ENCODE results near the gene AHNAK2.

The AHNAK2 gene

GRCh38 chr14:104933746-104934733 lies 44.1 kb downstream of the AHNAK2 start:
- Histone ChIP-seq H3K27ac (replicated peaks) (no peak overlapping the region), H3K4me3 (replicated peaks; ENCODE audit: insufficient read depth, low read length) (no peak overlapping the region), H3K27me3 (ENCODE audit: insufficient read depth, poor library complexity, severe bottlenecking) (peaks cover 22% of the 10 kb centered on the region)
- DNase-seq (ENCODE audit: low read depth in 1 of 2, low spot score in 1 of 2), result no peak
- TF ChIP-seq GABPA (IDR thresholded peaks at IDR 0.05; ENCODE audit: low read depth), result no peak
- TF ChIP-seq SPI1 (IDR thresholded peaks at IDR 0.05; ENCODE audit: borderline replicate concordance, low read depth), result no peak
- no peak for TF ChIP-seq REST (IDR thresholded peaks at IDR 0.05; ENCODE audit: insufficient replicate concordance, low read depth)
- TF ChIP-seq CTCF (IDR thresholded peaks at IDR 0.05; ENCODE audit: insufficient read depth, low read length), result no peak
- no peak for TF ChIP-seq POLR2AphosphoS5 (IDR thresholded peaks at IDR 0.05; ENCODE audit: low read depth)

GRCh38 chr14:104932676-104933631 lies 45.2 kb downstream of the AHNAK2 start:
- DNase-seq (ENCODE audit: low read depth in 1 of 2, low spot score in 1 of 2), result peak; percentile 77 to 79
- TF ChIP-seq POLR2AphosphoS5 (IDR thresholded peaks at IDR 0.05; ENCODE audit: low read depth) (0 out of 2 replicates have a peak, but pooled peaks have one; percentile 18), CTCF (IDR thresholded peaks at IDR 0.05; ENCODE audit: insufficient read depth, low read length) (peak; percentile 37), SPI1 (IDR thresholded peaks at IDR 0.05; ENCODE audit: borderline replicate concordance, low read depth) (peak; percentile 4; the same call in 1 of the 2 replicates), REST (IDR thresholded peaks at IDR 0.05; ENCODE audit: insufficient replicate concordance, low read depth) (no peak), GABPA (IDR thresholded peaks at IDR 0.05; ENCODE audit: low read depth) (peak; percentile 81)
- peak overlapping the region; percentile 36 for H3K4me3 ChIP-seq (replicated peaks; ENCODE audit: insufficient read depth, low read length)
- H3K27ac ChIP-seq (replicated peaks), result no peak overlapping the region; the same call in 1 of the 2 replicates
- H3K27me3 ChIP-seq (ENCODE audit: insufficient read depth, poor library complexity, severe bottlenecking), result peaks cover 19% of the 10 kb centered on the region

GRCh38 chr14:104931771-104932675 lies 46.2 kb downstream of the AHNAK2 start:
- Histone ChIP-seq H3K4me3 (replicated peaks; ENCODE audit: insufficient read depth, low read length) (no peak overlapping the region), H3K27ac (replicated peaks) (no peak overlapping the region), H3K27me3 (ENCODE audit: insufficient read depth, poor library complexity, severe bottlenecking) (peaks cover 19% of the 10 kb centered on the region)
- TF ChIP-seq GABPA (IDR thresholded peaks at IDR 0.05; ENCODE audit: low read depth), result no peak
- no peak for TF ChIP-seq CTCF (IDR thresholded peaks at IDR 0.05; ENCODE audit: insufficient read depth, low read length)
- no peak for TF ChIP-seq POLR2AphosphoS5 (IDR thresholded peaks at IDR 0.05; ENCODE audit: low read depth)
- TF ChIP-seq REST (IDR thresholded peaks at IDR 0.05; ENCODE audit: insufficient replicate concordance, low read depth), result no peak
- TF ChIP-seq SPI1 (IDR thresholded peaks at IDR 0.05; ENCODE audit: borderline replicate concordance, low read depth), result no peak
- no peak for DNase-seq (ENCODE audit: low read depth in 1 of 2, low spot score in 1 of 2)

Measured in HL-60 (cell line).